Type B pancreatic cell (in vitro differentiated cells): ENCODE data around the gene DPP10. TPM values are rescaled to one million over a fixed set of nuclear protein-coding genes. Genes with fewer than 3 reads are reported as not detected.
"Not testable (repeated sequence)": the region's sequence is repeated elsewhere in the genome, so short reads cannot be mapped to it uniquely, and the experiment has no call there.

ENCODE experiments used
- DNase-seq: peaks from one replicate; pipeline ENCODE4 v3.0.0; 2021; ENCODE audit warnings: mixed read lengths; ENCODE audit not compliant: unreplicated experiment; ENCODE audit errors: extremely low spot score
- H3K27ac Mint-ChIP-seq: 2 replicates; pipeline ENCODE4 v1.8.0; 2021; ENCODE audit warnings: mild to moderate bottlenecking, mixed read lengths
- H3K27me3 Mint-ChIP-seq: 2 replicates; pipeline ENCODE4 v1.8.0; 2021; ENCODE audit warnings: mixed read lengths
- H3K36me3 Mint-ChIP-seq: 2 replicates; pipeline ENCODE4 v1.8.0; 2021; ENCODE audit warnings: mixed read lengths
- H3K4me1 Mint-ChIP-seq: one replicate; pipeline ENCODE4 v1.8.0; 2021; ENCODE audit warnings: mixed read lengths; ENCODE audit not compliant: unreplicated experiment
- H3K4me3 Mint-ChIP-seq: 2 replicates; pipeline ENCODE4 v1.8.0; 2021; ENCODE audit warnings: mild to moderate bottlenecking, mixed read lengths
- H3K9me3 Mint-ChIP-seq: 2 replicates; pipeline ENCODE4 v1.8.0; 2021; ENCODE audit warnings: mixed read lengths
- CTCF ChIP-seq: fragments of 200-600 bp; sonication (generic); conservative IDR thresholded peaks from 2 replicates; pipeline ENCODE4 v1.5.0; 2021; ENCODE audit warnings: antibody characterized with exemption, mild to moderate bottlenecking
- total RNA-seq: library from RNA; stranded (reverse); gene quantifications from 2 replicates; pipeline ENCODE4 v1.2.1, GENCODE V29; 2021; ENCODE audit warnings: low replicate concordance

The DPP10 gene
- total RNA-seq, 1 donor from 2014 or later = 8.8 TPM

GRCh38 chr2:114507744-114508143, 65.3 kb downstream of the DPP10 start:
- no peak overlapping the region for H3K4me3 Mint-ChIP-seq

DNA sequence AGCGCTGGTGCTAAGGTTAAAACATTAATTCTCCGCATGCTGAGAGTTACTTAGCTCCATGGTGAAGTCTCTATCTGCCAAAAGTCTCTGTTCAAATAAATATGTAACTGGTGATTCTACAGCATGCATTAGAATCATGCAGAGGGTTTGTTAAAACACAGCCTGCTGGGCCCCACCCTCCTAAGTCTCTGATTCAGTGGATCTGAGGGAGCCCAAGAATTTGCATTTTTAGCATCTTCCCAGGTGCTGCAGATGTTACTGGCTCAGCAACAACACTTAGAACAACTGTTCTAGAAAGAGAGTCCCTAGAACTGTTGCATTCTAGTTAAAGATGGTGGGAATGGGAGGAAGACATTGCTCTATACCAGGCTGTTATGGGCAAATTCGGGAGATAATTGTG, 73.4 kb downstream of the DPP10 start:
- H3K36me3 Mint-ChIP-seq = no peaks in the 10 kb centered on the region
- no peaks in the 10 kb centered on the region for H3K9me3 Mint-ChIP-seq
- H3K4me1 Mint-ChIP-seq = no peaks in the 10 kb centered on the region
- no peak for TF ChIP-seq CTCF
- no peak overlapping the region for H3K27ac Mint-ChIP-seq
- H3K4me3 Mint-ChIP-seq = no peak overlapping the region
- no peak for DNase-seq
- no peaks in the 10 kb centered on the region for H3K27me3 Mint-ChIP-seq

More at GRCh38 chr2:114507744-114508143, 65.3 kb downstream of the DPP10 start:
- TF ChIP-seq CTCF = no peak
- no peak for DNase-seq
- H3K36me3 Mint-ChIP-seq = no peaks in the 10 kb centered on the region
- H3K27me3 Mint-ChIP-seq = peaks cover 21% of the 10 kb centered on the region
- H3K9me3 Mint-ChIP-seq = no peaks in the 10 kb centered on the region
- H3K4me1 Mint-ChIP-seq = no peaks in the 10 kb centered on the region
- H3K27ac Mint-ChIP-seq = no peak overlapping the region

- no peak for TF ChIP-seq CTCF
- no peaks in the 10 kb centered on the region for H3K9me3 Mint-ChIP-seq
- no peak overlapping the region for H3K4me3 Mint-ChIP-seq
- DNase-seq = no peak
- no peaks in the 10 kb centered on the region for H3K27me3 Mint-ChIP-seq
- H3K36me3 Mint-ChIP-seq = no peaks in the 10 kb centered on the region
- no peaks in the 10 kb centered on the region for H3K4me1 Mint-ChIP-seq
- no peak overlapping the region for H3K27ac Mint-ChIP-seq
Observed at GRCh38 chr2:114517580-114517979, 75.1 kb downstream of the DPP10 start.

- Mint-ChIP-seq H3K9me3 (no peaks in the 10 kb centered on the region), H3K36me3 (no peaks in the 10 kb centered on the region), H3K27me3 (peaks cover 3% of the 10 kb centered on the region), H3K27ac (no peak overlapping the region), H3K4me3 (no peak overlapping the region), H3K4me1 (no peaks in the 10 kb centered on the region)
- TF ChIP-seq CTCF = no peak
- no peak for DNase-seq
Observed at GRCh38 chr2:114518738-114519137, 76.3 kb downstream of the DPP10 start.

DNA sequence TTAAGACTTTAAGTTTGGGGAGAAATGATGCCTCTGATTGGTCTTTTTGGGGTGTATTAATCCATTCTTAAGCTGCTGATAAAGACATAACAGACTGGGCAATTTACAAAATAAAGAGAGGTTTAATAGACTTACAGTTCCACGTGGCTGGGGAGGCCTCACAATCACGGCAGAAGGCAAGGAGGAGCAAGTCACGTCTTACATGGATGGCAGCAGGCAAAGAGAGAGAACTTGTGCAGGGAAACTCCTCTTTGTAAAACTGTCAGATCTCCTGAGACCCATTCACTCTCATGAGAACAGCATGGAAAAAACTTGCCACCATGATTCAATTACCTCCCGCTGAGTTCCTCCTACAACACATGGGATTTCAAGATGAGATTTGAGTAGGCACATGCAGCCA, 80.2 kb downstream of the DPP10 start:
- H3K4me1 Mint-ChIP-seq, DNase-seq, H3K27me3 Mint-ChIP-seq: not testable (repeated sequence)

GRCh38 chr2:114525955-114526354, 83.5 kb downstream of the DPP10 start:
- Mint-ChIP-seq H3K4me1 (no peaks in the 10 kb centered on the region), H3K27ac (no peak overlapping the region), H3K4me3 (no peak overlapping the region), H3K9me3 (no peaks in the 10 kb centered on the region), H3K36me3 (no peaks in the 10 kb centered on the region), H3K27me3 (peaks cover 7% of the 10 kb centered on the region)
- no peak for DNase-seq
- no peak for TF ChIP-seq CTCF

More for the DNA sequence above, 80.2 kb downstream of the DPP10 start:
- not testable (repeated sequence) for H3K27ac Mint-ChIP-seq, H3K4me3 Mint-ChIP-seq, H3K9me3 Mint-ChIP-seq, H3K36me3 Mint-ChIP-seq
